Endothelial cell of umbilical vein (primary cell): ENCODE results near the gene MRTFA. TPM values are rescaled to one million over a fixed set of nuclear protein-coding genes. Genes with fewer than 3 reads are reported as not detected.

Experiments used
- BruUV-seq: library from RNA; stranded (reverse); fragments of 400-500 nt; replicated peaks from 2 replicates; lab custom pipeline; 2021; lab: Mats Ljungman, UMichigan
- CTCF ChIA-PET: fragments of 300-600, 350-600 bp; sonication (Branson Sonifier 250); formaldehyde crosslinking; loops from one replicate; lab custom pipeline; 2021; ENCODE audit warnings: antibody characterized with exemption, inconsistent platforms; lab: Charles Lee
- POLR2A ChIA-PET: fragments of 300-600, 350-600 bp; sonication (Branson Sonifier 250); formaldehyde crosslinking; loops from one replicate; lab custom pipeline; 2021; ENCODE audit warnings: antibody characterized with exemption, inconsistent platforms; lab: Charles Lee
- DNase-seq: peaks from one replicate; pipeline ENCODE4 v3.0.0-alpha.2; 2011; ENCODE audit warnings: low read depth, low spot score
- FAIRE-seq: peaks from 2 replicates; lab custom pipeline; 2011; peaks lifted over from hg19 to GRCh38; lab: Jason Lieb, UNC
- H2AFZ ChIP-seq: 2 replicates; pipeline ENCODE4 v1.6.0; 2012; ENCODE audit warnings: low read depth, low read length, control low read depth, inconsistent platforms
- H3K27ac ChIP-seq: 2 replicates; pipeline ENCODE4 v1.5.1; 2011; ENCODE audit warnings: low read depth, mild to moderate bottlenecking, control low read depth, low read length, moderate library complexity; ENCODE audit not compliant: insufficient read depth
- H3K27me3 ChIP-seq, 2 experiments: 2 replicates each; pipeline versions ENCODE4 v1.6.0 to v1.6.1; 2011; ENCODE audit warnings: low read length in 2 of 2, mixed read lengths in 1 of 2; ENCODE audit not compliant: control insufficient read depth in 2 of 2, insufficient read depth in 2 of 2
- H3K36me3 ChIP-seq, 2 experiments: 2 replicates in 1 of 2; 3 replicates in 1 of 2; pipeline ENCODE4 v1.5.1; 2011; ENCODE audit warnings: low read length in 2 of 2, mild to moderate bottlenecking in 1 of 2, moderate library complexity in 1 of 2; ENCODE audit not compliant: control insufficient read depth in 2 of 2, insufficient read depth in 2 of 2; ENCODE audit errors: extremely low read depth in 1 of 2
- H3K4me1 ChIP-seq: 3 replicates; pipeline ENCODE4 v1.5.1; 2011; ENCODE audit warnings: mild to moderate bottlenecking, low read length; ENCODE audit not compliant: control insufficient read depth, insufficient read depth; ENCODE audit errors: extremely low read depth
- H3K4me2 ChIP-seq: 2 replicates; pipeline ENCODE4 v1.6.1; 2011; ENCODE audit warnings: low read length, control low read depth, mixed read lengths; ENCODE audit not compliant: insufficient read depth
- H3K4me3 ChIP-seq, 3 experiments: fragments of 200-600 bp in 1 of 3; sonication (generic), shearing (Covaris generic) in 1 of 3; replicated peaks in 1 of 3; 2 replicates each; pipeline ENCODE4 v1.5.1; 2011 to 2016; ENCODE audit warnings: control low read depth in 3 of 3, low read length in 3 of 3, mild to moderate bottlenecking in 2 of 3, inconsistent platforms in 1 of 3, low read depth in 1 of 3, moderate library complexity in 1 of 3; ENCODE audit not compliant: insufficient read depth in 1 of 3
- H3K79me2 ChIP-seq: 2 replicates; pipeline ENCODE4 v1.6.0; 2012; ENCODE audit warnings: low read length, inconsistent platforms; ENCODE audit not compliant: control insufficient read depth, insufficient read depth
- H3K9ac ChIP-seq: replicated peaks from 2 replicates; pipeline ENCODE3; 2011; ENCODE audit warnings: low read length, control low read depth; ENCODE audit not compliant: insufficient read depth; ENCODE audit errors: extremely low read depth
- H3K9me1 ChIP-seq: replicated peaks from 3 replicates; pipeline ENCODE4 v1.6.0; 2011; ENCODE audit warnings: mild to moderate bottlenecking, low read length; ENCODE audit not compliant: control insufficient read depth, insufficient read depth; ENCODE audit errors: extremely low read depth
- H3K9me3 ChIP-seq: replicated peaks from 2 replicates; pipeline ENCODE4 v1.5.1; 2012; ENCODE audit warnings: low read length, inconsistent platforms; ENCODE audit not compliant: control insufficient read depth, insufficient read depth
- H4K20me1 ChIP-seq: replicated peaks from 2 replicates; pipeline ENCODE3; 2011; ENCODE audit warnings: mild to moderate bottlenecking, low read length; ENCODE audit not compliant: control insufficient read depth, insufficient read depth; ENCODE audit errors: extremely low read depth
- EZH2 ChIP-seq: IDR thresholded peaks from 2 replicates; pipeline ENCODE4 v1.6.1; 2012; ENCODE audit warnings: borderline replicate concordance, low read depth, mild to moderate bottlenecking, moderate library complexity, low read length, inconsistent platforms; ENCODE audit not compliant: severe bottlenecking
- FOS ChIP-seq: IDR thresholded peaks from 2 replicates; pipeline ENCODE4 v1.6.1; 2011; ENCODE audit warnings: mild to moderate bottlenecking, low read length, moderate library complexity, borderline replicate concordance; ENCODE audit not compliant: insufficient read depth
- GATA2 ChIP-seq: IDR thresholded peaks from 2 replicates; pipeline ENCODE4 v1.7.0; 2011; ENCODE audit warnings: low read depth, mild to moderate bottlenecking, moderate library complexity, mixed read lengths, low read length; ENCODE audit not compliant: insufficient read length, insufficient read depth
- JUN ChIP-seq: IDR thresholded peaks from 2 replicates; pipeline ENCODE4 v1.6.1; 2011; ENCODE audit warnings: borderline replicate concordance, low read depth; ENCODE audit not compliant: insufficient read length, insufficient read depth
- MYC ChIP-seq: IDR thresholded peaks from one replicate; pipeline ENCODE4 v1.6.1; 2011; ENCODE audit warnings: mild to moderate bottlenecking, low read depth, low read length
- POLR2A ChIP-seq: IDR thresholded peaks from 2 replicates; pipeline ENCODE4 v1.6.1; 2012; ENCODE audit warnings: low read depth, mild to moderate bottlenecking, control low read depth, low read length
- POLR2AphosphoS5 ChIP-seq: IDR thresholded peaks from 2 replicates; pipeline ENCODE4 v1.6.1; 2012; ENCODE audit warnings: low read depth, mild to moderate bottlenecking, control low read depth, low read length, moderate library complexity; ENCODE audit not compliant: insufficient read depth
- dilution Hi-C: fragments of 300-500 bp; cut with MboI; formaldehyde crosslinking; loops from one replicate; pipeline ENCODE4 v1.15.0; 2019; ENCODE audit warnings: low sequenced_read_pairs; ENCODE audit not compliant: extremely low pct_ligation_motif_present
- intact Hi-C: fragments of 100-400 bp; cut with micrococcal nuclease; formaldehyde crosslinking; loops from one replicate; pipeline ENCODE4 v1.10.0; 2022
- polyA plus RNA-seq, 4 experiments: library from polyadenylated mRNA; depleted of rRNA in 3 of 4; stranded (reverse) in 3 of 4; unstranded in 1 of 4; fragments of >200 nt; gene quantifications; 2 replicates each; pipeline versions ENCODE4 v1.2.1 to v1.2.3, GENCODE V29; 2011 to 2012; ENCODE audit warnings: missing spikeins in 1 of 4
- total RNA-seq: library from RNA; stranded (reverse); gene quantifications from 2 replicates; pipeline ENCODE4 v1.2.3, GENCODE V29; 2021
- TF ChIP-seq, protein P1 (sequence below), 2 donors: IDR thresholded peaks; 1 replicate in 1 of 2; 2 replicates in 1 of 2; pipeline ENCODE4 v1.5.1; 2011; ENCODE audit warnings: low read length in 2 of 2, mild to moderate bottlenecking in 2 of 2, moderate library complexity in 2 of 2, control low read depth in 1 of 2, inconsistent platforms in 1 of 2, low read depth in 1 of 2; ENCODE audit not compliant: insufficient read depth in 1 of 2; ENCODE audit errors: extremely low read depth in 1 of 2
- TF ChIP-seq, protein P2 (sequence below): IDR thresholded peaks from 2 replicates; pipeline ENCODE4 v1.6.1; 2011; ENCODE audit not compliant: insufficient read depth, insufficient read length

MRTFA gene
- total and polyA plus RNA-seq, 2 donors (not counting 3 experiments of a cell fraction or from before 2014, with no cell fraction given) = 13.6 to 44.1 TPM

DNA sequence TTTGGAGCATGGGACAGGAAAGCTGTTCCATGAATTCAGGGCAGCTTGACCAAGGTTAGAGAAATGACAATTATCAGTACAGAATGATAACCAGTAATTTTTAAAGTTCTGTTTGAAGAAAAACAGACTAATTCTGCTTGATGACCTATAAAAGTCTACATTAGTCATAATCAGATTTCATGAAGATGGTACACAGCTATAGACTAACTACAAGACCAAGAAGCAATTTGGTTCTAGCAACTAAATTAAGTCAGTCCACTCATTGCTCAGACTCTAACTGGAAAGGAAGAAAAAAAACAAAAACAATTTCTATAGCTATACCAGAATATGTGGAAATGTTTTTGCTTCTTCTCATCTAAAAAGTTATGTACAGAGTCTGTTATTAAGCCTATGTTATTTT, 24.9 kb downstream of the MRTFA start:
- TF ChIP-seq JUN (no peak), POLR2AphosphoS5 (no peak), FOS (no peak), MYC (no peak), GATA2 (no peak), POLR2A (no peak), EZH2 (no peak)
- TF ChIP-seq, protein P1, sequence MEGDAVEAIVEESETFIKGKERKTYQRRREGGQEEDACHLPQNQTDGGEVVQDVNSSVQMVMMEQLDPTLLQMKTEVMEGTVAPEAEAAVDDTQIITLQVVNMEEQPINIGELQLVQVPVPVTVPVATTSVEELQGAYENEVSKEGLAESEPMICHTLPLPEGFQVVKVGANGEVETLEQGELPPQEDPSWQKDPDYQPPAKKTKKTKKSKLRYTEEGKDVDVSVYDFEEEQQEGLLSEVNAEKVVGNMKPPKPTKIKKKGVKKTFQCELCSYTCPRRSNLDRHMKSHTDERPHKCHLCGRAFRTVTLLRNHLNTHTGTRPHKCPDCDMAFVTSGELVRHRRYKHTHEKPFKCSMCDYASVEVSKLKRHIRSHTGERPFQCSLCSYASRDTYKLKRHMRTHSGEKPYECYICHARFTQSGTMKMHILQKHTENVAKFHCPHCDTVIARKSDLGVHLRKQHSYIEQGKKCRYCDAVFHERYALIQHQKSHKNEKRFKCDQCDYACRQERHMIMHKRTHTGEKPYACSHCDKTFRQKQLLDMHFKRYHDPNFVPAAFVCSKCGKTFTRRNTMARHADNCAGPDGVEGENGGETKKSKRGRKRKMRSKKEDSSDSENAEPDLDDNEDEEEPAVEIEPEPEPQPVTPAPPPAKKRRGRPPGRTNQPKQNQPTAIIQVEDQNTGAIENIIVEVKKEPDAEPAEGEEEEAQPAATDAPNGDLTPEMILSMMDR (IDR thresholded peaks at IDR 0.05; ENCODE audit: extremely low read depth in 1 of 2, insufficient read depth in 1 of 2, low read depth in 1 of 2, low read length in 2 of 2) = no peak
- TF ChIP-seq, protein P2, sequence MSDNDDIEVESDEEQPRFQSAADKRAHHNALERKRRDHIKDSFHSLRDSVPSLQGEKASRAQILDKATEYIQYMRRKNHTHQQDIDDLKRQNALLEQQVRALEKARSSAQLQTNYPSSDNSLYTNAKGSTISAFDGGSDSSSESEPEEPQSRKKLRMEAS = no peak
- no TSS peak for BruUV-seq
- H3K9me1 ChIP-seq = no peaks in the 10 kb centered on the region

More for the DNA sequence above, 24.9 kb downstream of the MRTFA start:
- Histone ChIP-seq H3K4me1 (no peaks in the 10 kb centered on the region), H3K79me2 (peaks cover 65% of the 10 kb centered on the region), H3K4me2 (no peak overlapping the region), H3K36me3 (no peaks in the 10 kb centered on the region), H2AFZ (no peak overlapping the region), H4K20me1 (peaks cover 6% of the 10 kb centered on the region), H3K9ac (no peak overlapping the region), H3K27ac (no peak overlapping the region), H3K27me3 (no peaks in the 10 kb centered on the region), H3K9me3 (no peaks in the 10 kb centered on the region), H3K4me3 (no peak overlapping the region)
- intact Hi-C loops (no loop called here), dilution Hi-C loops (no loop called here)
- no peak for DNase-seq
- POLR2A ChIA-PET = no interaction called here
- no peak for FAIRE-seq
- CTCF ChIA-PET = interaction anchor here (0.9 to 1.1 kb wide), 3 partner anchors 23 to 95 kb away, joined by 3 read pairs; no protein-coding TSS in a partner anchor
